ENCODE results near the gene DNAH8. TPM values are rescaled to one million over a fixed set of nuclear protein-coding genes. Genes with fewer than 3 reads are reported as not detected.
"Not testable (repeated sequence)": the region's sequence is repeated elsewhere in the genome, so short reads cannot be mapped to it uniquely, and the experiment has no call there.

Gene DNAH8
- total RNA-seq, 1 experiment from 2014 or later: not detected

DNA sequence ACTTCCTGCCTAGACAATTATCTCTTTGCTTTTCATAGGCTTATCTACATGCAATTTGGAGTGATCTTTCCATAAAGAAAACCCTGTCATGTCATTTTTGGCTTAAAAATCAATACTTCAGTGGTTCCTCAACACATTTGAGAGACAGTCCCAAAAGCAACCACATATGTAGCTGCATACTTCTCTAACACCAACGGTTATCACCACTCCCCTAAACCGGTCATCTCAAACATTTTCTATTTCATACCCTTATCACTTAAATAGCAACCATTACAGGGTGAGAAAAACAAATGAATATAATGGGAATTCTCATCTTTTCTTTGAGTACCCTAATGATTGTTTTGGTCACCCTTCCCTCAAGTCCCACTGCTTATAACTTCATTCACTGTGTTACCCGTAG, 17.3 kb upstream of the DNAH8 start:
- no peak for DNase-seq (ENCODE audit: low spot score)

GRCh38 chr6:38699702-38700101, 15.4 kb upstream of the DNAH8 start:
- DNase-seq (ENCODE audit: low spot score): not testable (repeated sequence)

DNA sequence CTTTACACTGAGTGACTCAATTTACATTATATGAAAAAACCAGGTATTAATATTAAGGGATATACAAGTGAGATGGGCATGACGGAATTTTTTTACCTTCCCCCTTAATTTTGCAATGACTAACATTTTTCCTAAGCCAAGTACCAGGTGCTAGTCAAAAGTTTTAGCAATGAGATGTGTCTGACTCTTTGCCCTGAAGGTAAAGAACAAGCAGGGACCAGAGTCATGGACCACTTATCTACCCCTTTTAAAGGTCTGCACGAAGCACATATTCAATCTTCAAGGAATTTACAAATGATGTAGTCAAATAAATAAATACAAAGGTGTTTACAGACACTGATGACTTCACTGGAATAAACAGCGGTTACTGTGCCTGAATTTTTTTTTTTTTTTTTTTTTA, 13.6 kb upstream of the DNAH8 start:
- no peak for DNase-seq (ENCODE audit: low spot score)

DNA sequence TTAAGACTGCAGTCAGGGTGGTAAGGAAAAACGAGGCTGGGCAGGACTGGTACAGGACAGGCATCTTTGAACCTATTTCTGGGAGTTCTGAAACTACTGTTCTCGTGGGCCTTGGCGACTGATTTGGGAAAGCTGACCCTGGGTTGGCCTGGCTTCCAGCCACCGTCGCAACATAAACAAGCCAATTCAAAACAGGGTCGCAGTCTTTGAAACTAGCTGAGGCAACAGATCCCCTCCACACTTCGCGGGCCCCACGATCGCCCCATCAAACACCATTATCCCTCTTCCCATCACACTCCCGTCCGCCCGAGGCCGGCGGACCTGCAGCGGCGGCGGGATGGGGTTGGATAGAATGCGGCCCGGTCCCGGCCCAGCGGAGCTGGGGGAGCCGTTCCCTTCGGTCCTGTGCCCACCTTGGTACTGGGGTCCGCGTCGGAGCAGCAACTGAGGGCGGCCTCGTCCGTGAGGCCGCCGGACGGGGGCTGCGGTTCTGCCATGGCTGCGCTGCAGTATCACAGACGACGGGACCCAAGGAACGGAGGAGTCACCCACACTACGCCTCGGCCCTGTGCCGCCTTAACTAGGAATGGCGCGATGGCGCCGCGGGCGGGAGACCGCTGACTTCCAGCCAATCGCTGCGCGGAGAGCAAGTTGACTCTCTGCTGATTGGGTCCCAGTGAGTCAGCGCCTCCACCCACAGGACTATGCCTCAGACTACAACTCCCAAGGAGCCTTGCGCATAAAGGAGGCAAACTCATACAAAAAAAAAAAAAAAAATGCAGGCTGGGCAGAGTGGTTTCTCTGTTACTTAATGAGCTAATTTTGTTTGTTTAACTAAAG, 12.3 kb upstream of the DNAH8 start, which contains the start of gene GLO1:
Gene GLO1, minus strand, starts transcription at position 588 of the 840 bp plus-strand sequence. Its CDS starts 91 bp downstream, at position 497.
- peak; percentile 96 for DNase-seq (ENCODE audit: low spot score)

DNA sequence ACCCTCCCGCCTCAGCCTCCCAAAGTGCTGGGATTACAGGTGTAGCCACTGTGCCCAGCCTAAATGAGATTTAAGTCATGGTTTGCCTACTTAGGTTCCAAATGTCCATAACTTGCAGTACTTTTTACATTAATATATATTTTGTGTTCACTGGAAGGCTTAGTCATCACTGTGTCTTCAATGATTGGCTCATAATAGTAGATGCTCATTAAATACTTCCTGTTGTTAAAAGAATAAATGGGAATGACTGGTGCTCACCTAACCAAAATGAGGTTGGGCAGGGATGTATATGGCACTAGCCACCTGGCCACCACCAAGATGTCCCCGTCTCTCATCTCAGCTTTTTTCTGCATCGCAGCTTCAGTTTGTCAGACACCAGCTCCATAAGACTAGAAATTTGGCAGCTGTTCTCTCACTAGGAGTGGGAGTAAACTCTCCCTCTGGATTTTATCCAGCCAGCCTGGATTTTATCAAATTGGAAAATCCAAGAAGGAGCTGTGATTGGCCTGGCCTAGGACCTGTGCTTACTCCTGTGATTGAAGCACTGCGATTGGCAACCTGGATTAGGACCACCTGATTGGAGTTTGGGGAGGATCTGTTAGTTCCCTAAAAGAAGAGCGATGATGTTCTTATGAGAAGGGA, 11.0 kb upstream of the DNAH8 start:
- no peak for DNase-seq (ENCODE audit: low spot score)

DNA sequence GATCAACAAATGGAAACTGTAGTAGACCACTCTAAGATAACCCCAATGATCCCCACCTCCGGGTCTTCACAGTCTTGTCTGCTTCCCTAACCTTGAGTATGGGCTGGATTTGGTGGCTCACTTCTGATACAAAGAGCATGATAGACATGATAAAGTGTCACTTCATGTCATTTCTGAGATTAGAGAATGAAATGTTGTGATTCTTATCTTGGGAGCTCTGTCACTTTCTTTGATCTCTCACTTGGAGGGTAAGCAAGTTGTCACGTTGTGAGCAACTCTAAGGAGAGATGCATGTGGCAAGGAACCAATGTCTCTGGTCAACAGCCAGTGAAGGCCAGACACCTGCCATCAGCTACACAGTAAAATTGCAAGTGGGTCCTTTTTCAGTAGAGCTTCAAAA, 9.2 kb upstream of the DNAH8 start:
- no peak for DNase-seq (ENCODE audit: low spot score)

- DNase-seq (ENCODE audit: low spot score): no peak
These were observed 6.6 kb upstream of the DNAH8 start for GRCh38 chr6:38708496-38708895.

DNA sequence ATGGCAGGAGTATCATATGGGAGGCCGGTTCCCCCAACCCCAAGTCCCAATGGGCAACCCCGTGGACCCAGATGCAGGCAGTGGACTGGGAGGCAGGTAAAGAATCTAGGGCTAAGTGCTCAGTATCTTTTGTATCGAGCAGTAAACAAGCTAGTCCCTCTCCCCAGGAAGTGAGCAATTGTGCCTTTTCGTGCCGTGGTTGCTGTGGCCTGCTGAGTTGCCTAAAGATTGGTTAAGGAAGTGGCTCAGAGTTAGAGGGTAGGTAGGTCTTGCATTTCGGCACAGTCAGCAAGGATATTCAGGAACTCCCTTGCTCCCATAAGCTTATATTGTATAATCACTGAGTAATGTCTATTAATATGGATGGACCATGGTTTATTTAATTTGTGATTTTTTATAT, 1.3 kb upstream of the DNAH8 start:
- no peak for DNase-seq (ENCODE audit: low spot score)

DNA sequence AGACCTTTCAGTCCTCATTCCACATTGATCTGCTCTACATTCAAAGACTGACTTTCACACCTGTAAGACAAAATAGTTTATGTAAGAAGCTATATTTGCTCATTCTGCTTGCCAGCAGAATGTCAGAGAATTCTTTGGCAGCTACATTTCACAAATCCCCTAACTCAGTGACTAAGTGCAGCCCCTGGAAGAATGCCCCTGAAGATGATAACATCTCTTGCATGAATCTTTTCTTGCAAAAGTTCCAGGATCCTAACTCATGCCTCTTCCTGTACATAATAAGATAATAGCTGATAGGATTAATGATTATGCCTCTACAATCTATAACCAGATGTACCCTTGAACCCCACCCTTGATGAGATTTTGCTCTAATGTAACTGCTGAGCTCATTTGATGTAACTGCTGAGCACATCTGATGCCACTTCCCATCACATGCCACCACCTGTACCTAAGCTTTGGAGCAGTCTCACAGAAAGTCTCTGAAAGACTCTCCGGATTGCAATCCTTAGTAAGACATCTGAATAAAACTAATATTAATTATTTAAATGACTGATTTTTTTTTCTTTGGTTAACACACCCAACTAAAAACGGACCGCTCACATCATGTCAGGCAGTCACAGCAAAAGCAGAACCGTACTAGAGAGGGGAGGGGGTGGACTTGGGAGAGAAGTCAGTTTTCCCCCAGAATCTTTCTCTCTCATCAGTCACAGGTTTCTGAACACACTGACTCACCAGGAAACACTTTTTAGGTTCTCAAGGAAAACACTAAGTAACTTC, 684 bp upstream of the DNAH8 start:
- DNase-seq (ENCODE audit: low spot score): no peak

GRCh38 chr6:38716825-38717224, 1.7 kb downstream of the DNAH8 start:
- DNase-seq (ENCODE audit: low spot score): no peak

- DNase-seq (ENCODE audit: low spot score): no peak
These were observed 4.2 kb downstream of the DNAH8 start for GRCh38 chr6:38719358-38719757.

DNA sequence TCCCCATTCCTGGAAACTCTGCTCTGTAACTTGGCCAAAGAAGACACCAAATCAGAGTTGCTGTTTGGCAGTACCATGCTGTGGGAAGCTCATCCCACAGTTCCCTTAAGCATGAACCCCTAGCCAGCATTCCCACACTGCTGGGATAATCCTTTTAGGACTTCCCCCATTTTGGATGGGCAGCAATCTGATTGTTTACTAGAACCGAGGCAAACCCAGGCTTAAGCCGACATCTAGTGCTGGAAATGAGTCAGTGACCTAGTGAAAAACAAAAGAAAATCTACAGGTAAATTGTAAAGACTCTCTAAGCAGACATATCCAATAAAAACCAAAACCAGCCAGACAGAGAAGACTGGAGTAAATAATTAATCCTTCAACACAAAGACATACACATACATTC, 5.2 kb downstream of the DNAH8 start:
- DNase-seq (ENCODE audit: low spot score): peak; percentile 4

GRCh38 chr6:38722038-38722437, 6.9 kb downstream of the DNAH8 start:
- no peak for DNase-seq (ENCODE audit: low spot score)

DNA sequence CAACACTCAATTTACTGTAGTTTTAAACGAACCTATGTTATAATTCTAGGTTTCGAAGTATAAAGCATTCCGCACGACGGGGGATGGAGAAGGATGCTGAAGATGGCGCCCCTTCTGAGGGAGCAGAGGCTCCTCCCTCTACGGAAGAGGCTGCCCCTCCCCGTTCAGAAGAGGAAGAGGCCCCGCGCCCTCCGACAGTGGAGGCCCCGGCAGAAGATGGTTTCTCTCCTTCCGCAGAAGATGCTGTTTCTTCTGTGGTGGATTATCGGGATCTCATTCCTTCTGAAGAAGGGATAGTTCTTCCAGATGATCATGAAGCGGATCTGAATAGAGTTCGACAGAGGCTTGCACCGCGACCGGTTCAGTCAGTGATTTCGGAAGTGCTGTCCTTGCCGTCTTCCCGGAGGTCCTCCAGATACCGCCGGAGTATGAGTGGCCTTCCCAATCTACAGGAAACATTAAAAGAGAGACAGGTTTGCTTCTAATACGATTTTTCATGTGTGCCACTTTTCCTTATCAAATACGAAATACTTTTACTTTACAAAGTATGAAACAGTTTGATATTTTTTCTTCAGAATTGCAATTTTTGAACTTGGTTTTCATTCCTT, 7.7 kb downstream of the DNAH8 start:
- DNase-seq (ENCODE audit: low spot score): no peak

- DNase-seq (ENCODE audit: low spot score): no peak
These were observed 8.7 kb downstream of the DNAH8 start for GRCh38 chr6:38723783-38724182.

- DNase-seq (ENCODE audit: low spot score): no peak
These were observed 9.2 kb downstream of the DNAH8 start for GRCh38 chr6:38724343-38724742.

GRCh38 chr6:38725414-38726183, 10.5 kb downstream of the DNAH8 start:
- peak; percentile 61 for DNase-seq (ENCODE audit: low spot score)

- no peak for DNase-seq (ENCODE audit: low spot score)
These were observed 13.1 kb downstream of the DNAH8 start for GRCh38 chr6:38728203-38728602.

GRCh38 chr6:38730140-38730862, 15.2 kb downstream of the DNAH8 start:
- DNase-seq (ENCODE audit: low spot score): no peak

DNA sequence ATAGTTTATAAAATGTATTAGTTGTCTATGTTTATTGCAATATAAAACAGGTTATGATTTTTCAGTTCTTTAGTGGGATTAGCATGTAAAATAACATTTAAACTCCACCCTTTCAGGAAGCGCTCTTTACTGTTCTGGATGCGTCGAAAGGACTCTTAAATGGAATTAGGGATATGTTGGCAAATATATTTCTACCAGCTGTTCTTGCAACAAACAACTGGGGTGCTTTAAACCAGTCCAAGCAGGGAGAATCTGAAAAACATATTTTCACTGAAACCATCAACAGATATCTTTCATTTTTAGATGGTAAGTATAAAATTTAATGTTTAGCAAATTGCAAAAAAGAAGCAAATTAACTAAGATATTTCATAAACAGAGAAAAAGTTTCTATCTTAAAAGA, 21.8 kb downstream of the DNAH8 start:
- no peak for DNase-seq (ENCODE audit: low spot score)

GRCh38 chr6:38738261-38738660, 23.1 kb downstream of the DNAH8 start:
- no peak for DNase-seq (ENCODE audit: low spot score)
